ENCODE results near the gene SNPH. TPM values are rescaled to one million over a fixed set of nuclear protein-coding genes. Genes with fewer than 3 reads are reported as not detected.

Gene SNPH
- total RNA-seq, 4 donors from 2014 or later: 9.6 to 29.5 (median 17.3) TPM

DNA sequence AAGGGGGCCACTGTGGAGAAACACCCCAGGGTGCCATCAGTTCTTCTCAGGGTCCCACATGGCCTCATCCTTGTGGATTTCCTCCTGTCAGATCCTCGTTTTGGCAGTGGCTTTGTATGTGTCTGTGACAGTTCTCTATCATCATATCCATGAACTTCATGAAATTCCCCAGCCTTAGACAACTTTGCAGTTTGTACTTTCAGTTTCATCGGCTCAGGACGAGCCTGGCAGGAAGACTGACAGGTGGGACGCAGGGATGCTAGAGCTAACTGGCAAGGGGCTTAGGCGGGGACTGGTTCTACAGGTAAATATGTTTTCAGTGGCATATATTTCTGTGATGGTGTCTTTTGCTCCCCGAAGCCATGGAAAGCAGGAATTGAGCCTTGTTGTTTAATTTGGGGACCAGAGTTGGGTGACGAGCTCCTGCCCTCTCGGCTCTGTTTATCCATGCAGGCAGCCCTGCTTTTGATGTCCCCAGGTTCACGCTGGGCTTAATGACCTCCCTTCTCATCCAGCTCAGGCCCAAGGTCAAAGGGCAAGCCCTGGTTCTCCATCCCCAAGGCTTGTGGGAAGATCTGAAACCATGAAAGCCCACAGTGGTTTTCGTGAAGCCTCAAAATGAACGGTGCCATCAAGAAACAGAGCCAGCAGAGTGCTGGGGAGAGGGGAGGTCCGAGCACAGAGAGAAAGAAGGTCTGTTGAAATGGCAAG lies 51.6 kb downstream of the SNPH start:
- DNase-seq (ENCODE audit: extremely low spot score): no peak
- Histone ChIP-seq H3K4me3 (no peak overlapping the region), H3K27ac (replicated peaks in 1 of 4) (no peak overlapping the region), H3K36me3 (no peaks in the 10 kb centered on the region), H3K9me3 (no peaks in the 10 kb centered on the region), H3K27me3 (peaks cover 0 to 9% (median 0%) of the 10 kb centered on the region in 4 donors), H3K4me1 (peaks cover 13 to 18% (median 15%) of the 10 kb centered on the region in 4 donors)
- intact Hi-C loops (cut with DNase I): no loop called here
- no peak for TF ChIP-seq EP300 (IDR thresholded peaks at IDR 0.05)
- TF ChIP-seq, protein P1, sequence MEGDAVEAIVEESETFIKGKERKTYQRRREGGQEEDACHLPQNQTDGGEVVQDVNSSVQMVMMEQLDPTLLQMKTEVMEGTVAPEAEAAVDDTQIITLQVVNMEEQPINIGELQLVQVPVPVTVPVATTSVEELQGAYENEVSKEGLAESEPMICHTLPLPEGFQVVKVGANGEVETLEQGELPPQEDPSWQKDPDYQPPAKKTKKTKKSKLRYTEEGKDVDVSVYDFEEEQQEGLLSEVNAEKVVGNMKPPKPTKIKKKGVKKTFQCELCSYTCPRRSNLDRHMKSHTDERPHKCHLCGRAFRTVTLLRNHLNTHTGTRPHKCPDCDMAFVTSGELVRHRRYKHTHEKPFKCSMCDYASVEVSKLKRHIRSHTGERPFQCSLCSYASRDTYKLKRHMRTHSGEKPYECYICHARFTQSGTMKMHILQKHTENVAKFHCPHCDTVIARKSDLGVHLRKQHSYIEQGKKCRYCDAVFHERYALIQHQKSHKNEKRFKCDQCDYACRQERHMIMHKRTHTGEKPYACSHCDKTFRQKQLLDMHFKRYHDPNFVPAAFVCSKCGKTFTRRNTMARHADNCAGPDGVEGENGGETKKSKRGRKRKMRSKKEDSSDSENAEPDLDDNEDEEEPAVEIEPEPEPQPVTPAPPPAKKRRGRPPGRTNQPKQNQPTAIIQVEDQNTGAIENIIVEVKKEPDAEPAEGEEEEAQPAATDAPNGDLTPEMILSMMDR (IDR thresholded peaks at IDR 0.05): no peak
- TF ChIP-seq POLR2AphosphoS5 (IDR thresholded peaks at IDR 0.05): no peak
- no peak for TF ChIP-seq POLR2A (IDR thresholded peaks at IDR 0.05; ENCODE audit: low read depth)
- 55% methylated on average over 12 of the region's 12 CpGs for WGBS

DNA sequence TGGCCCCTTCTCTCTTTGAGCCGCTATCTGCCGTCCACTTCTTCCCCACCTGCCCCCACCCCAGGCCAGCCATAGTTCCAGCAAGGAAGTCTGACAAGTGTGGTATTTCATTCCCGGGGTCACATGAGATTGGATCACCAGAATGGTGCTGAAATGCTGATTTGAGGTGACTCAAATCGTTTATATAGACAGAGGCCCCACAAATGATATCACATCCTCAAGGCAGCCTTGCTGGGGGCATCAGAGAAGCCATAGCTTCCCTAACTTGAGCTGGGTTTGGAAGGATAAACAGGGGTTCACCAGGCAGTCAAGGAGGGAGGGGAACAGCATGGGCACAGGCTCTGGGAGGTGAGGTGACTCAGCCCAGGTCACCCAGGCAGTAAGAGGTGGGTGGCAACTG lies 53.0 kb downstream of the SNPH start:
- H3K27me3 ChIP-seq: peaks cover 0 to 9% (median 0%) of the 10 kb centered on the region in 4 donors
- H3K9me3 ChIP-seq: no peaks in the 10 kb centered on the region
- TF ChIP-seq, protein P1 (IDR thresholded peaks at IDR 0.05): no peak
- TF ChIP-seq POLR2A (IDR thresholded peaks at IDR 0.05; ENCODE audit: low read depth) (no peak), POLR2AphosphoS5 (IDR thresholded peaks at IDR 0.05) (no peak), EP300 (IDR thresholded peaks at IDR 0.05) (no peak)
- H3K27ac ChIP-seq (replicated peaks in 1 of 4): no peak overlapping the region
- DNase-seq (ENCODE audit: extremely low spot score): no peak
- intact Hi-C loops (cut with DNase I): no loop called here
- no peaks in the 10 kb centered on the region for H3K36me3 ChIP-seq
- no peak overlapping the region for H3K4me3 ChIP-seq
- H3K4me1 ChIP-seq: peaks cover 3 to 18% (median 14%) of the 10 kb centered on the region in 4 donors
- WGBS: 81% methylated on average over 4 of the region's 4 CpGs

DNA sequence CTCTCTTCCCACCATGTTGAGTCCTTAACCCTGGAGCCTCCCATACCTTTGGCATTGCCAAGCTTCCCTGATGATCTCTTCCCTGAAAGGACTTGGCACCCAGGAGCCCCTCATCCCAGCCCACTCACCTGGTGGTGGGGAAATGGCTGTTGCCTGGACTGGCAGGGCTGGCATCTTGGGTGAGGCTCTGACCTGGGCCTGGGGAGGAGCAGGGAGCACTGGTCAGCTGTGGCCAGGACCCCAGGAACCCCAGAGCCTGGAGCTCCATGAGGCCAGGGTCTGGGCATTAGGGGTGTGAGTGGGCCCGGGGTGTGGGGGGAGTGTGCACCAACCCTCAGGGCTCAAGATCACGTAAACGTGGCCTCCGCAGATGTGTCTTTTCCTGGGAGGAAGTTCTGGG lies 53.4 kb downstream of the SNPH start:
- Histone ChIP-seq H3K27me3 (peaks cover 0 to 9% (median 0%) of the 10 kb centered on the region in 4 donors), H3K27ac (replicated peaks in 1 of 4) (no peak overlapping the region), H3K4me1 (peaks cover 7 to 21% (median 16%) of the 10 kb centered on the region in 4 donors), H3K9me3 (no peaks in the 10 kb centered on the region), H3K4me3 (no peak overlapping the region), H3K36me3 (no peaks in the 10 kb centered on the region)
- WGBS: 94% methylated on average over 2 of the region's 4 CpGs
- intact Hi-C loops (cut with DNase I): no loop called here
- TF ChIP-seq POLR2A (IDR thresholded peaks at IDR 0.05; ENCODE audit: low read depth) (no peak), EP300 (IDR thresholded peaks at IDR 0.05) (no peak), POLR2AphosphoS5 (IDR thresholded peaks at IDR 0.05) (no peak)
- TF ChIP-seq, protein P1 (IDR thresholded peaks at IDR 0.05): no peak
- DNase-seq (ENCODE audit: extremely low spot score): no peak

GRCh38 chr20:1320016-1320415 lies 53.9 kb downstream of the SNPH start:
- no peaks in the 10 kb centered on the region for H3K36me3 ChIP-seq
- no peak for DNase-seq (ENCODE audit: extremely low spot score)
- no peaks in the 10 kb centered on the region for H3K9me3 ChIP-seq
- peaks cover 12 to 27% (median 20%) of the 10 kb centered on the region in 4 donors for H3K4me1 ChIP-seq
- H3K27ac ChIP-seq (replicated peaks in 1 of 4): no peak overlapping the region
- TF ChIP-seq EP300 (IDR thresholded peaks at IDR 0.05): no peak
- no peak for TF ChIP-seq POLR2A (IDR thresholded peaks at IDR 0.05; ENCODE audit: low read depth)
- TF ChIP-seq, protein P1 (IDR thresholded peaks at IDR 0.05): no peak
- no peak for TF ChIP-seq POLR2AphosphoS5 (IDR thresholded peaks at IDR 0.05)
- peaks cover 0 to 9% (median 0%) of the 10 kb centered on the region in 4 donors for H3K27me3 ChIP-seq
- WGBS: 86% methylated on average over 6 of the region's 6 CpGs
- no peak overlapping the region for H3K4me3 ChIP-seq
- intact Hi-C loops (cut with DNase I): no loop called here

All from esophagus muscularis mucosa (tissue), 4 donors.